H9 (cell line): ENCODE data around the gene SYMPK. TPM values are rescaled to one million over a fixed set of nuclear protein-coding genes. Genes with fewer than 3 reads are reported as not detected.

ENCODE experiments used
- DNase-seq: peaks from one replicate; pipeline ENCODE4 v3.0.0-alpha.2; 2017
- H2AFZ ChIP-seq: one replicate; pipeline ENCODE4 v1.6.1; 2013; ENCODE audit warnings: mild to moderate bottlenecking, low read length, control low read depth, moderate library complexity
- H2AK5ac ChIP-seq: 2 replicates; pipeline ENCODE4 v1.6.1; 2013; ENCODE audit warnings: low read length, control low read depth, mixed read lengths; ENCODE audit not compliant: insufficient read length
- H2BK120ac ChIP-seq: one replicate; pipeline ENCODE4 v1.6.1; 2013; ENCODE audit warnings: low read depth, mild to moderate bottlenecking, low read length, control low read depth, inconsistent platforms; ENCODE audit not compliant: poor library complexity, severe bottlenecking
- H2BK12ac ChIP-seq: 2 replicates; pipeline ENCODE4 v1.6.1; 2013; ENCODE audit warnings: low read length, control low read depth, mixed read lengths, low read depth; ENCODE audit not compliant: insufficient read length
- H2BK15ac ChIP-seq: 2 replicates; pipeline ENCODE4 v1.6.1; 2013; ENCODE audit warnings: low read depth, low read length, control low read depth
- H2BK20ac ChIP-seq: one replicate; pipeline ENCODE4 v1.6.1; 2013; ENCODE audit warnings: low read depth, mild to moderate bottlenecking, low read length, control low read depth, inconsistent platforms; ENCODE audit not compliant: poor library complexity, severe bottlenecking
- H2BK5ac ChIP-seq: 2 replicates; pipeline ENCODE4 v1.6.1; 2013; ENCODE audit warnings: low read length, control low read depth, mixed read lengths; ENCODE audit not compliant: insufficient read length
- H3K14ac ChIP-seq: 2 replicates; pipeline ENCODE4 v1.6.1; 2013; ENCODE audit warnings: low read length, control low read depth; ENCODE audit not compliant: insufficient read depth
- H3K18ac ChIP-seq: 2 replicates; pipeline ENCODE4 v1.6.1; 2013; ENCODE audit warnings: low read depth, mild to moderate bottlenecking, mixed read lengths, low read length, control low read depth; ENCODE audit not compliant: insufficient read length
- H3K23ac ChIP-seq: 2 replicates; pipeline ENCODE4 v1.6.1; 2013; ENCODE audit warnings: low read length, control low read depth, mixed read lengths, low read depth; ENCODE audit not compliant: insufficient read length
- H3K23me2 ChIP-seq: 2 replicates; pipeline ENCODE4 v1.6.1; 2013; ENCODE audit warnings: low read depth, mild to moderate bottlenecking, mixed read lengths, low read length, control low read depth; ENCODE audit not compliant: insufficient read length, poor library complexity, severe bottlenecking
- H3K27ac ChIP-seq: 2 replicates; pipeline ENCODE4 v1.5.1; 2013; ENCODE audit warnings: low read length, control low read depth, mixed read lengths, low read depth; ENCODE audit not compliant: insufficient read length
- H3K27me3 ChIP-seq: 2 replicates; pipeline ENCODE4 v1.6.1; 2013; ENCODE audit warnings: low read length, control low read depth, inconsistent platforms; ENCODE audit not compliant: insufficient read depth
- H3K4ac ChIP-seq: 2 replicates; pipeline ENCODE4 v1.6.1; 2013; ENCODE audit warnings: low read depth, mild to moderate bottlenecking, control low read depth, inconsistent platforms, low read length, moderate library complexity
- H3K4me1 ChIP-seq: 2 replicates; pipeline ENCODE4 v1.6.1; 2013; ENCODE audit warnings: low read length, control low read depth, inconsistent platforms; ENCODE audit not compliant: insufficient read depth
- H3K4me2 ChIP-seq: 2 replicates; pipeline ENCODE4 v1.6.1; 2013; ENCODE audit warnings: low read length, control low read depth, mixed read lengths; ENCODE audit not compliant: insufficient read length, insufficient read depth
- H3K56ac ChIP-seq: 2 replicates; pipeline ENCODE4 v1.6.1; 2013; ENCODE audit warnings: low read depth, mild to moderate bottlenecking, mixed read lengths, low read length, control low read depth; ENCODE audit not compliant: insufficient read length
- H3K79me1 ChIP-seq: 2 replicates; pipeline ENCODE4 v1.6.1; 2013; ENCODE audit warnings: low read depth, mild to moderate bottlenecking, moderate library complexity, low read length, control low read depth, inconsistent platforms; ENCODE audit not compliant: insufficient read depth, poor library complexity, severe bottlenecking
- H3K79me2 ChIP-seq: 2 replicates; pipeline ENCODE4 v1.6.1; 2013; ENCODE audit warnings: low read length, control low read depth, inconsistent platforms; ENCODE audit not compliant: insufficient read depth
- H3K9ac ChIP-seq: 2 replicates; pipeline ENCODE4 v1.6.1; 2013; ENCODE audit warnings: low read length, control low read depth, mixed read lengths; ENCODE audit not compliant: insufficient read length; ENCODE audit errors: extremely low read depth
- H3K9me3 ChIP-seq: one replicate; pipeline ENCODE4 v1.6.1; 2013; ENCODE audit warnings: low read depth, low read length, inconsistent platforms; ENCODE audit not compliant: control insufficient read depth
- H3T11ph ChIP-seq: one replicate; pipeline ENCODE4 v1.6.1; 2013; ENCODE audit warnings: mild to moderate bottlenecking, low read length, control low read depth, inconsistent platforms
- H4K20me1 ChIP-seq: one replicate; pipeline ENCODE4 v1.6.1; 2013; ENCODE audit not compliant: control insufficient read depth, insufficient read length, insufficient read depth
- H4K5ac ChIP-seq: 2 replicates; pipeline ENCODE4 v1.6.1; 2013; ENCODE audit warnings: low read depth, mild to moderate bottlenecking, mixed read lengths, low read length, control low read depth; ENCODE audit not compliant: insufficient read length
- H4K8ac ChIP-seq: replicated peaks from 2 replicates; pipeline ENCODE4 v1.6.1; 2013; ENCODE audit warnings: low read length, control low read depth, mixed read lengths, low read depth; ENCODE audit not compliant: insufficient read length
- H4K91ac ChIP-seq: 2 replicates; pipeline ENCODE4 v1.6.1; 2013; ENCODE audit warnings: low read depth, mild to moderate bottlenecking, moderate library complexity, mixed read lengths, low read length, control low read depth; ENCODE audit not compliant: insufficient read length
- H3K27ac Mint-ChIP-seq, 3 experiments: 2 replicates in 2 of 3; 3 replicates in 1 of 3; pipeline ENCODE4 v1.8.0; 2020 to 2021; ENCODE audit warnings: mixed read lengths in 3 of 3, mild to moderate bottlenecking in 1 of 3, moderate library complexity in 1 of 3
- H3K27me3 Mint-ChIP-seq: 2 replicates; pipeline ENCODE4 v1.8.0; 2021; ENCODE audit warnings: low read depth, mild to moderate bottlenecking, moderate library complexity, mixed read lengths
- H3K36me3 Mint-ChIP-seq, 3 experiments: 2 replicates in 2 of 3; 3 replicates in 1 of 3; pipeline ENCODE4 v1.8.0; 2020 to 2021; ENCODE audit warnings: low read depth in 3 of 3, mixed read lengths in 3 of 3; ENCODE audit not compliant: insufficient read depth in 1 of 3
- H3K4me1 Mint-ChIP-seq, 2 experiments: 2 replicates each; pipeline ENCODE4 v1.8.0; 2020; ENCODE audit warnings: mixed read lengths in 2 of 2
- H3K4me3 Mint-ChIP-seq, 2 experiments: 2 replicates in 1 of 2; 3 replicates in 1 of 2; pipeline ENCODE4 v1.8.0; 2020 to 2021; ENCODE audit warnings: mild to moderate bottlenecking in 2 of 2, mixed read lengths in 2 of 2, moderate library complexity in 1 of 2
- H3K9me3 Mint-ChIP-seq, 2 experiments: 2 replicates in 1 of 2; 3 replicates in 1 of 2; pipeline ENCODE4 v1.8.0; 2020; ENCODE audit warnings: mild to moderate bottlenecking in 2 of 2, mixed read lengths in 2 of 2, moderate library complexity in 1 of 2
- WGBS: extraction: QIAGEN DNeasy Blood & Tissue Kit; methylation state at CpG from one replicate; pipeline ENCODE4 v1.1.7; 2013; ENCODE audit warnings: missing lambda C conversion rate, low lambda C conversion rate, mixed read lengths; ENCODE audit not compliant: insufficient read length; ENCODE audit errors: extremely low coverage; 5-methylcytosine and 5-hydroxymethylcytosine counted together
- total RNA-seq: library from RNA; stranded (reverse); gene quantifications from 2 replicates; pipeline ENCODE4 v1.2.1, GENCODE V29; 2021
- TF ChIP-seq, protein P1 (sequence below): fragments of 200-600 bp; sonication (generic); conservative IDR thresholded peaks from 3 replicates; pipeline ENCODE4 v1.8.0; 2021; ENCODE audit warnings: antibody characterized with exemption, mild to moderate bottlenecking

The SYMPK gene
- total RNA-seq, 1 experiment from 2014 or later = 104 TPM

DNA sequence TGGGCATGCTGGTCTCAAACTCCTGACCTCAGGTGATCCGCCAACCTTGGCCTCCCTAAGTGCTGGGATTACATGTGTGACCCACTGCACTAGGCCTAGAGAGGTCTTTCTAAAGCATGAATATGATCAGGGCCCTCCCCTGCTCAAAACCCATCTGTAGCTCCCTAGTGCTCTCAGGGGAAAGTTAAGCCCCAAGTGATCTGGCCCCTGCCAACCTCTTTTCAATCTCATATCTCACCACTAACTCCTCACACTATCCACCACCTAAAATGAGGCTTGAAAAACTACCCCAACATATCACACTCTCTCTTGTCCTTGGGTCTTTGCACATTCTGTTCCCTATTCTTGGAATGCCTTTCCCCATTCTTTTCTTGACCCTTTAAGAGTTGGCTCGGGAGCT is 68.3 kb downstream of the SYMPK start:
- Histone ChIP-seq H3K4ac (no peak overlapping the region), H3K56ac (no peak overlapping the region), H3K9me3 (no peaks in the 10 kb centered on the region), H3K23me2 (peaks cover 7% of the 10 kb centered on the region), H3K18ac (no peak overlapping the region), H2BK120ac (no peak overlapping the region), H3K27ac (no peak overlapping the region), H3K4me2 (no peak overlapping the region), H2BK15ac (no peak overlapping the region), H2BK20ac (no peak overlapping the region), H3K23ac (no peak overlapping the region), H3K27me3 (no peaks in the 10 kb centered on the region), H2AFZ (no peak overlapping the region), H4K20me1 (no peaks in the 10 kb centered on the region), H4K5ac (no peak overlapping the region), H3T11ph (no peak overlapping the region), H2BK5ac (no peak overlapping the region), H2BK12ac (no peak overlapping the region), H3K4me1 (0 out of 2 replicates have a peak, but pooled peaks cover 3% of the 10 kb centered on the region), H2AK5ac (no peak overlapping the region), H3K79me2 (0 out of 2 replicates have a peak, but pooled peaks cover 3% of the 10 kb centered on the region), H3K14ac (no peak overlapping the region), H3K79me1 (peaks cover 8% of the 10 kb centered on the region), H3K9ac (no peak overlapping the region), H4K8ac (no peak overlapping the region), H4K91ac (no peak overlapping the region)
- WGBS = no CpG with 5 or more reads among the region's 2 CpGs
- Mint-ChIP-seq H3K4me1 (peaks cover 25 to 32% of the 10 kb centered on the region in 2 experiments), H3K9me3 (peaks cover 0 to 2% of the 10 kb centered on the region in 2 experiments; a peak in 1 of 5 replicates), H3K4me3 (no peak overlapping the region), H3K27ac (no peak overlapping the region), H3K36me3 (peaks cover 3 to 12% (median 12%) of the 10 kb centered on the region in 3 experiments), H3K27me3 (peaks cover 25% of the 10 kb centered on the region)
- TF ChIP-seq, protein P1, sequence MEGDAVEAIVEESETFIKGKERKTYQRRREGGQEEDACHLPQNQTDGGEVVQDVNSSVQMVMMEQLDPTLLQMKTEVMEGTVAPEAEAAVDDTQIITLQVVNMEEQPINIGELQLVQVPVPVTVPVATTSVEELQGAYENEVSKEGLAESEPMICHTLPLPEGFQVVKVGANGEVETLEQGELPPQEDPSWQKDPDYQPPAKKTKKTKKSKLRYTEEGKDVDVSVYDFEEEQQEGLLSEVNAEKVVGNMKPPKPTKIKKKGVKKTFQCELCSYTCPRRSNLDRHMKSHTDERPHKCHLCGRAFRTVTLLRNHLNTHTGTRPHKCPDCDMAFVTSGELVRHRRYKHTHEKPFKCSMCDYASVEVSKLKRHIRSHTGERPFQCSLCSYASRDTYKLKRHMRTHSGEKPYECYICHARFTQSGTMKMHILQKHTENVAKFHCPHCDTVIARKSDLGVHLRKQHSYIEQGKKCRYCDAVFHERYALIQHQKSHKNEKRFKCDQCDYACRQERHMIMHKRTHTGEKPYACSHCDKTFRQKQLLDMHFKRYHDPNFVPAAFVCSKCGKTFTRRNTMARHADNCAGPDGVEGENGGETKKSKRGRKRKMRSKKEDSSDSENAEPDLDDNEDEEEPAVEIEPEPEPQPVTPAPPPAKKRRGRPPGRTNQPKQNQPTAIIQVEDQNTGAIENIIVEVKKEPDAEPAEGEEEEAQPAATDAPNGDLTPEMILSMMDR = no peak
- DNase-seq = no peak
